GM19438 (cell line): ENCODE measurements around the gene FOXJ3.

Source experiments
- ATAC-seq: cut with Tn5 transposase; IDR thresholded peaks from one replicate; pipeline ENCODE4 v1.9.1; 2021; ENCODE audit warnings: low read depth; ENCODE audit not compliant: unreplicated experiment

The FOXJ3 gene

GRCh38 chr1:42335809-42336518 is 929 bp upstream of the FOXJ3 start:
- ATAC-seq: no peak

GRCh38 chr1:42334240-42335049 is 590 bp downstream of the FOXJ3 start:
- ATAC-seq: peak; percentile 44

DNA sequence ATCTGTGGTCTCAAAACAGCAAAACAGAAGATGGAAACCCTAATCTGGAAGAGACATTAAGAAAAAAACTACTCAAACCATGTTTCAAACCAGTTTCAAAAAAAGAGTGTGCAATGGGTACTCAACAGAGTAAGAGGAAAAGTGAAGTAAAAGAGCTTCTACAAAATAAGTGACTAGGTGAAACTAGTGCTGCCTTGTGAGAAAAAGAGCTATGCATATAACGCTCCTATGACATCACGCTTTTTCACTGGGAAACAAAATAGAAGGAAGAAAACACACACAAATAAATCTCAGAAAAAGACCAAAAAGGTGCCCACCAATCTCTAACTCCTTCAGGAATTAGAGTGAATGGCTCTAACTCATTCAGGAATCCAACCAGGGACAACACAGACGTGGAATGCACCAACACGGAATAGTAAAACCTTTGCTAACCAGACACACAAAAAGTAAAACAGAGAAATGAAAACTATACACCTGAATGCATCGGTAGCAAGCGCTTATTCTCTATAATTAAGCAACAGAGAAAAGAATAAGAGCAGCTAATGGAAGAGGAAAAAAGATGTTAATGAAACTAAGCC is 1.3 kb downstream of the FOXJ3 start:
- ATAC-seq: no peak

GRCh38 chr1:42332877-42333276 is 2.2 kb downstream of the FOXJ3 start:
- no peak for ATAC-seq

GRCh38 chr1:42330215-42330614 is 4.8 kb downstream of the FOXJ3 start:
- no peak for ATAC-seq

GRCh38 chr1:42328916-42329496 is 6.0 kb downstream of the FOXJ3 start:
- no peak for ATAC-seq

DNA sequence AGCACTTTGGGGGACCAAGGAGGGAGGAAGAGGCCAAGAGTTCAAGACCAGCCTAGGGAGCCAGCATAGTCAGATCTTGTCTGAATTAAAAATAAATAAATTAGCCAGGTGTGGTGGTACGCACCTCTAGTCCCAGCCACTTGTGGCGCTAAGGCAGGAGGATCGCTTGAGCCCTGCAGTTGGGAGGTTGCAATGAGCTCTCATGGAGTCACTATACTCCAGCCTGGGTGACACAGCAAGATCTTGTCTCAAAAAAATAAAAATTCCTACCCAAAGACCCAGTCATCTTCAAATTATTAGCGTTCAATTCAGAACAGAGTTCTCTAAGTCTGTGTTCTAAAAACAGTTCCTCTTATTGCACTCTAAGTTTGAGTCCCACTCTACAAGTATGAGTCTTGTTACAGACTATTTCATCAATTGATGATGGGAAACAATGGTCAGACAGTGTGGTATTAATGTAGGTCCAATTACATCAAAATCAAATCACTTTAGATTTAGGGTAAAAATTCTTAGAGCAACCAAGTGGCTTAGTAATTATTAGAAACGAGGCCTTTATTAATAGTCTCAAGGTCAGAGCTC is 6.9 kb downstream of the FOXJ3 start:
- ATAC-seq: no peak

DNA sequence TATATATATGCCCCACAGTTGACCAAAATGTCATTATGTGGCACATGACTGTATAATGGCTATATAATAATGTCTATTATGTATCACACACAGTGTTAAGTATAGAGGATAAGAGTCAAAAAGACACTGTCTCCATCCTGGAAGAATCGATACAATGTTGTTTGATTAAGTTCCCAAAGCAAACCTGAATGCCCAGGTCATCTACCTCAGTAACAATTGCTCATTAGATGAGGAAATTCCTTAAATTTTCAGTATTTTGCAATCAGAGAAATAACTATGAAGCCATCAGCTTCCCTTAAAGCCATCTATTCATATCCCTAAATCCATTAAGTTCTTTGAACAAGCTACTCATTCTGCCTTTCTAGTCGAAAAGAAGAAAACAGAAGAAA is 10.0 kb downstream of the FOXJ3 start:
- no peak for ATAC-seq

DNA sequence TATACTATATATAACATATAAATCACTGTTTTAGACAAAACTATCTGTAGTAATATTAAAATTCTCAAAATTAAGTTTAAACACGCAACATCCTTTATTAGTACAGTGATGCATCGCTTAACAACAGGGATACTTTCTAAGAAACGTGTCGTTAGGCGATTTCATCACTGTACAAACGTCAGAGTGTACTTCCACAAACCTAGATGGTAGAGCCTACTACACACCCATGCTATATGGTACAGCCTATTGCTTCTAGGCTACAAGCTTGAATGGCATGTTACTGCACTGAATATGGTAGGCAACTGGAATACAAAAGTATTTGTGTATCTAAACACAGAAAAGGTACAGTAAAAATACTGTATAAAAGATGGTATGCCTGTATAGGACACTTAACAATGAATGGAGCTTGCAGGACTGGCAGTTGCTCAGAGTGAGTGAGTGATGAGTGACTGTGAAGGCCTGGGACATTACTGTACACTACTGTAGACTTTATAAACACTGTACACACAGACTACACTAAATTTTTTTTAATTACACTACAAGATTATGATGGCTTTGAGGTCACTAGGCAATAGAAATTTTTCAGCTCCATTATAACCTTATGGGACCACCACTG is 10.5 kb downstream of the FOXJ3 start:
- no peak for ATAC-seq

- ATAC-seq: no peak
These were observed 11.5 kb downstream of the FOXJ3 start for GRCh38 chr1:42323551-42323950.

- no peak for ATAC-seq
These were observed 12.5 kb downstream of the FOXJ3 start for GRCh38 chr1:42322577-42322976.

DNA sequence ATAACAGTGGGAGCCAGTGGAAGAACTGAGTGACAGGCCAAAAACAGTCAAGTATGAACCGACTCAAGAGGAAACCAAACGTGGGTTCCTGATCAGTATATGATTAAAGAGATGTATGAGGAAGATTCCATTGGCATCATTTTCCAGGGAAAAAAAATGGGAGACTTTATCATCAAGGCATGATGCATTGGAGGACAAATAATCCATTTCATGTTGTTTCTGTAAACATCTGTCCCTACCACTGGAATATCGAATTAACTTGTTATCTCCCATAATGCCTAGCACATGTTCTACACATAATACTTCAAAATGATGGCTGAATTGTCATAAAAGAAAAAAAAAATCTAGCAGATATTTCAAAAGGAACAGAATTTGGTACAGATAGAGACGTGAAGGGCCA is 13.3 kb downstream of the FOXJ3 start:
- no peak for ATAC-seq

DNA sequence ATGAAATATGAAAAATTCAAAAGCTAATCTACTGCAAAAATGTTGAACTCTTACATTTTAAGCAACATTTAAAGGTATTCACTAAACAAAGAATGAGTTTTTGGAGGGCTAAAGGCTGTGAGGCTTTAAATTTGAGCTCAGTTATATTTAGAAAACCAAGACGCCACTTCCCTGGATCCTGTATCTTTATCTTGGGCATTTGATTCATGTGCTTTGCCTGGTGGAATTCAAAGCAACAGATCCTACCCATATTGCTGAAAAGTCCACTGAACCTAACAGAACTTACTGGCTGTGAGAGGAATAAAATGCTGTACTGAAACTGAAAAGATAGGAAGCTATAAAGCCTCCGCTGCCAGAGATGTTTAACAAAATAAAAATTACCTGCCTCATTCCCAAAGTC is 14.3 kb downstream of the FOXJ3 start:
- no peak for ATAC-seq

- no peak for ATAC-seq
These were observed 15.1 kb downstream of the FOXJ3 start for GRCh38 chr1:42319871-42320484.

- ATAC-seq: no peak
These were observed 15.7 kb downstream of the FOXJ3 start for GRCh38 chr1:42319128-42319851.

DNA sequence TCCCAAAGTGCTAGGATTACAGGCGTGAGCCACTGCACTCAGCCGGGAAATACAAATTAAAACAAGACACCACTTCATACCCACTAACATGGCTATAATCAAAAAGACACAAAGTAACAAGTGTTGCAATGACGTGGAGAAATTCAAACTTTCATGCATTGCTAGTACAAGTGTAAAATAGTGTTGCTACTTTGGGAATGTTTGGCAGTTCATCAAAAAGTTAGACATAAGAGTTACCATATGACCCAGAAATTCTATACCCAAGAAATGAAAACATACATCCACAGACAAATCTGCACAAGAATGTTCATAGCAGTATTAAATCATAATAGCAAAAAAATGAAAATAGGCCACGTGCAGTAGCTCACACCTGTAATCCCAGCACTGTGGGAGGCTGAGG is 16.4 kb downstream of the FOXJ3 start:
- no peak for ATAC-seq

GRCh38 chr1:42317308-42317707 is 17.7 kb downstream of the FOXJ3 start:
- ATAC-seq: no peak

GRCh38 chr1:42316292-42316691 is 18.7 kb downstream of the FOXJ3 start:
- ATAC-seq: no peak

DNA sequence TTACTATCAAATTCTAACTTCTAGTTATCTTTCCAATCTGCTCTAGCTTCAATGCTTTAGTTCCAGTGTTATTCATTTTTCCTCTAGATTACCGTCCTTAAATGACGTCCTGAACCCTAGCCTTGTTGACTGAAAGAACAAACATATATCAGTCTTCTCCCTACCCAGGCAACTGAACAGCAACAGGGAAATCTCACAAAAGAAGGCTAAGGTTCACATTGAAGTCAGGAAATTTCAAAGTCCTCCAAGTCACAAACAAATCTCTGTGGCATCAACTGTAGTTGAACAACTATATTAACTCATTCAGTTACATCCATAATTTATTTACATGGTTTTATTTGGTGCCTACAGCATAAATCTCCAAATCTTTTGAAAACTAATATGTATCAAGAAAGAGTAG is 19.5 kb downstream of the FOXJ3 start:
- ATAC-seq: no peak

GRCh38 chr1:42313970-42314369 is 21.1 kb downstream of the FOXJ3 start:
- ATAC-seq: no peak
